K562 (cell line): ENCODE data around the gene SPECC1L. TPM values are rescaled to one million over a fixed set of nuclear protein-coding genes. Genes with fewer than 3 reads are reported as not detected.

Source experiments
- ATAC-seq: fragments of 200-7000 bp; cut with Tn5 transposase; 3 replicates; pipeline ENCODE4 v1.9.1; 2020; ENCODE audit warnings: moderate library complexity
- BruUV-seq: library from RNA; stranded (reverse); fragments of 400-500 nt; replicated peaks from 2 replicates; lab custom pipeline; 2021; lab: Mats Ljungman, UMichigan
- CTCF ChIA-PET: fragments of 300-600 bp; formaldehyde crosslinking; extraction: SDS; loops from one replicate; lab custom pipeline; 2021; ENCODE audit warnings: low intra/inter-chr PET ratio; lab: Yijun Ruan, JAX
- POLR2A ChIA-PET: fragments of 300-600, 350-650 bp; sonication (Branson Sonifier 250); formaldehyde crosslinking; extraction: SDS; loops from one replicate; lab custom pipeline; 2021; ENCODE audit warnings: antibody characterized with exemption, inconsistent platforms; lab: Yijun Ruan, JAX
- DNase-seq, 4 experiments: peaks; one replicate each; pipeline versions ENCODE4 v3.0.0 to v3.0.0-alpha.2; 2011 to 2018; ENCODE audit warnings: low spot score in 3 of 4, mixed read lengths in 3 of 4; ENCODE audit errors: extremely low read depth in 1 of 4
- FAIRE-seq: peaks from 2 replicates; lab custom pipeline; 2011; peaks lifted over from hg19 to GRCh38; lab: Jason Lieb, UNC
- H2AFZ ChIP-seq: 2 replicates; pipeline ENCODE4 v1.6.0; 2011; ENCODE audit warnings: low read depth, low read length, control low read depth, inconsistent platforms
- H3K27ac ChIP-seq: fragments of 200-600 bp; 3 replicates; pipeline ENCODE4 v1.8.0; 2011; ENCODE audit warnings: low read depth, mild to moderate bottlenecking, control low read depth, inconsistent platforms, low read length, moderate library complexity, mixed read lengths; ENCODE audit errors: extremely low read depth
- H3K27me3 ChIP-seq, 2 experiments: fragments of 300-600 bp in 1 of 2; 2 replicates in 1 of 2; 3 replicates in 1 of 2; pipeline versions ENCODE4 v1.6.0 to v1.8.0; 2011; ENCODE audit warnings: inconsistent platforms in 2 of 2, low read length in 2 of 2, mild to moderate bottlenecking in 1 of 2, mixed read lengths in 1 of 2, moderate library complexity in 1 of 2; ENCODE audit not compliant: control insufficient read depth in 2 of 2, insufficient read depth in 2 of 2
- H3K36me3 ChIP-seq: fragments of 300-600 bp; 3 replicates; pipeline ENCODE4 v1.8.0; 2011; ENCODE audit warnings: mild to moderate bottlenecking, low read length, inconsistent platforms; ENCODE audit not compliant: control insufficient read depth, insufficient read depth
- H3K4me1 ChIP-seq, 2 experiments: fragments of 200-600 bp in 1 of 2; replicated peaks in 1 of 2; 2 replicates in 1 of 2; 3 replicates in 1 of 2; pipeline versions ENCODE4 v1.5.1 to v1.8.0; 2011; ENCODE audit warnings: inconsistent platforms in 2 of 2, low read length in 2 of 2, mild to moderate bottlenecking in 1 of 2, mixed read lengths in 1 of 2, moderate library complexity in 1 of 2; ENCODE audit not compliant: control insufficient read depth in 2 of 2, insufficient read depth in 2 of 2
- H3K4me2 ChIP-seq: 2 replicates; pipeline ENCODE4 v1.6.1; 2011; ENCODE audit warnings: low read length, control low read depth, inconsistent platforms, mixed read lengths; ENCODE audit not compliant: insufficient read depth
- H3K4me3 ChIP-seq: fragments of 200-600 bp; sonication (generic), shearing (Covaris generic); 2 replicates; pipeline ENCODE4 v1.5.1; 2016; ENCODE audit warnings: control low read depth, inconsistent platforms
- H3K79me2 ChIP-seq: fragments of 200-600 bp; 3 replicates; pipeline ENCODE4 v1.8.0; 2011; ENCODE audit warnings: low read length, inconsistent platforms; ENCODE audit not compliant: control insufficient read depth, insufficient read depth
- H3K9ac ChIP-seq, 2 experiments: 2 replicates each; pipeline versions ENCODE4 v1.6.0 to v1.6.1; 2011; ENCODE audit warnings: low read depth in 2 of 2, low read length in 2 of 2, control low read depth in 1 of 2, inconsistent platforms in 1 of 2, mild to moderate bottlenecking in 1 of 2, mixed read lengths in 1 of 2; ENCODE audit not compliant: insufficient read depth in 1 of 2
- H3K9me1 ChIP-seq: one replicate; pipeline ENCODE4 v1.6.0; 2011; ENCODE audit warnings: inconsistent platforms, mild to moderate bottlenecking, low read length, moderate library complexity; ENCODE audit not compliant: control insufficient read depth, insufficient read depth
- H3K9me3 ChIP-seq: replicated peaks from 2 replicates; pipeline ENCODE4 v1.5.1; 2011; ENCODE audit warnings: low read depth, low read length, inconsistent platforms; ENCODE audit not compliant: control insufficient read depth, insufficient read depth
- H4K20me1 ChIP-seq: replicated peaks from 2 replicates; pipeline ENCODE4 v1.6.1; 2011; ENCODE audit warnings: low read length, inconsistent platforms, mixed read lengths; ENCODE audit not compliant: control insufficient read depth, insufficient read depth
- BCOR ChIP-seq: fragments of 450-650 bp; IDR thresholded peaks from 2 replicates; pipeline ENCODE4 v1.6.1; 2016
- BRCA1 ChIP-seq, 2 experiments: fragments of 450-650 bp in 1 of 2; sonication (generic) in 1 of 2; formaldehyde crosslinking in 1 of 2; IDR thresholded peaks; 2 replicates each; pipeline versions ENCODE4 v1.5.0 to v1.6.1; 2017 to 2020; ENCODE audit warnings: mild to moderate bottlenecking in 1 of 2, missing genetic modification reagents in 1 of 2
- BRD4 ChIP-seq: fragments of 200-600 bp; sonication (generic); IDR thresholded peaks from 2 replicates; pipeline ENCODE4 v1.6.1; 2017; ENCODE audit warnings: inconsistent platforms
- CAMTA2 ChIP-seq: fragments of 250-450 bp; sonication (Bioruptor Pico); conservative IDR thresholded peaks from 2 replicates; pipeline ENCODE4 v1.5.1; 2022
- RBM25 ChIP-seq: fragments of 200-400 bp; formaldehyde crosslinking; IDR thresholded peaks from 2 replicates; pipeline ENCODE4 v1.6.1; 2018; ENCODE audit warnings: low read length, low read depth, moderate library complexity; ENCODE audit not compliant: severe bottlenecking
- SAFB2 ChIP-seq: fragments of 200-400 bp; formaldehyde crosslinking; IDR thresholded peaks from 2 replicates; pipeline ENCODE4 v1.6.1; 2018; ENCODE audit warnings: borderline replicate concordance, low read length, low read depth, moderate library complexity; ENCODE audit not compliant: severe bottlenecking
- THAP7 ChIP-seq: fragments of 250-450 bp; sonication (Bioruptor Pico); IDR thresholded peaks from 2 replicates; pipeline ENCODE4 v1.5.0; 2021
- U2AF2 ChIP-seq: fragments of 200-400 bp; formaldehyde crosslinking; optimal IDR thresholded peaks from 2 replicates; pipeline ENCODE3; 2017; ENCODE audit warnings: low read depth, mild to moderate bottlenecking, low read length
- ZNF121 ChIP-seq: sonication (generic); formaldehyde crosslinking; conservative IDR thresholded peaks from 2 replicates; pipeline ENCODE4 v1.8.0; 2022; ENCODE audit warnings: missing genetic modification reagents
- ZNF143 ChIP-seq: sonication (generic); formaldehyde crosslinking; IDR thresholded peaks from 2 replicates; pipeline ENCODE4 v1.9.0; 2022; ENCODE audit warnings: mild to moderate bottlenecking, missing genetic modification reagents
- ZNF263 ChIP-seq: sonication (generic); formaldehyde crosslinking; IDR thresholded peaks from 2 replicates; pipeline ENCODE4 v1.8.0; 2022; ENCODE audit warnings: mild to moderate bottlenecking, missing genetic modification reagents, borderline replicate concordance
- WGBS: fragments of 100-300 bp; shearing (Covaris generic); methylation state at CpG from one replicate; pipeline ENCODE4 v1.1.6; 2016; ENCODE audit warnings: low coverage, mixed read lengths; ENCODE audit not compliant: insufficient coverage; ENCODE audit errors: missing lambda C conversion rate; 5-methylcytosine and 5-hydroxymethylcytosine counted together
- in situ Hi-C: fragments of 300-500 bp; cut with MboI; formaldehyde crosslinking; loops from 4 replicates; pipeline ENCODE4 v1.15.0; 2018; ENCODE audit warnings: inconsistent platforms, mixed read lengths
- intact Hi-C: fragments of 100-400 bp; cut with micrococcal nuclease; formaldehyde crosslinking; loops from 2 replicates; pipeline ENCODE4 v1.14.2; 2022
- polyA plus RNA-seq, 8 experiments: library from polyadenylated mRNA; depleted of rRNA in 4 of 8; stranded (reverse) in 5 of 8; unstranded in 3 of 8; fragments of >200 nt; fragmentation: Nextera tagmentation in 2 of 8; fragmentation: Illumina TruSeq in 1 of 8; extraction: Ambion mirVana in 2 of 8; extraction: Trizol in 1 of 8; gene quantifications; 2 replicates each; pipeline versions ENCODE4 v1.2.1 to v1.2.3, GENCODE V29; 2011 to 2014; ENCODE audit warnings: inconsistent platforms in 1 of 8, missing spikeins in 1 of 8
- total RNA-seq, 7 experiments: library from RNA; depleted of rRNA in 6 of 7; stranded (reverse); fragments of >200 nt in 6 of 7; fragmentation: Illumina TruSeq in 2 of 7; extraction: Trizol in 2 of 7; gene quantifications; 2 replicates each; pipeline versions ENCODE4 v1.2.1 to v1.2.3, GENCODE V29; 2011 to 2021; ENCODE audit warnings: low replicate concordance in 1 of 7
- TF ChIP-seq, protein P1 (sequence below), 2 experiments: fragments of 250-450 bp in 1 of 2; fragments of 450-650 bp in 1 of 2; sonication (Bioruptor Pico) in 1 of 2; IDR thresholded peaks; 2 replicates each; pipeline versions ENCODE4 v1.6.1 to v1.8.0; 2016 to 2021; ENCODE audit warnings: mild to moderate bottlenecking in 2 of 2, moderate library complexity in 2 of 2, missing compliant biosample characterization in 1 of 2, missing genetic modification characterization in 1 of 2
- TF ChIP-seq, protein P2 (sequence below): fragments of 250-450 bp; sonication (Bioruptor Pico); IDR thresholded peaks from 2 replicates; pipeline ENCODE4 v1.8.0; 2022; ENCODE audit warnings: moderate library complexity, mild to moderate bottlenecking, inconsistent platforms

Gene SPECC1L
- total and polyA plus RNA-seq, 9 of the 15 experiments (the other 6 are each of a cell fraction or from before 2014, with no cell fraction given): 1.4 to 27.9 (median 14.5) TPM

- no peak overlapping the region for H3K4me3 ChIP-seq
- ATAC-seq: no peak
- CTCF ChIA-PET: no interaction called here
- in situ Hi-C loops: no loop called here
- intact Hi-C loops: no loop called here
- TF ChIP-seq RBM25 (peak; percentile 47), ZNF121 (CRISPR knock-in tag) (peak; percentile 68), THAP7 (CRISPR knock-in tag) (no peak)
- TF ChIP-seq, all 486 proteins: peak for 2
- FAIRE-seq (no peak), DNase-seq (no peak)
- H3K79me2 ChIP-seq: no peaks in the 10 kb centered on the region
- POLR2A ChIA-PET: interaction anchor here (0.7 kb wide), 1 partner anchor 17 kb away, joined by 3 read pairs; no protein-coding TSS in a partner anchor
- H4K20me1 ChIP-seq: no peaks in the 10 kb centered on the region
- no peaks in the 10 kb centered on the region for H3K9me1 ChIP-seq
- H3K4me2 ChIP-seq: no peak overlapping the region
- H3K4me1 ChIP-seq: no peaks in the 10 kb centered on the region
- H2AFZ ChIP-seq: no peak overlapping the region
- no peaks in the 10 kb centered on the region for H3K27me3 ChIP-seq
- H3K9me3 ChIP-seq: no peaks in the 10 kb centered on the region
- H3K9ac ChIP-seq: no peak overlapping the region
- H3K27ac ChIP-seq: no peak overlapping the region
- peaks cover 28% of the 10 kb centered on the region; the same call in 1 of the 3 replicates for H3K36me3 ChIP-seq
- 94% methylated on average over 1 of the region's 2 CpGs for WGBS
- no TSS peak for BruUV-seq
Observed at GRCh38 chr22:24376002-24376401, 105.4 kb downstream of the SPECC1L start.

- Histone ChIP-seq H3K4me1 (no peaks in the 10 kb centered on the region), H3K9ac (no peak overlapping the region), H3K36me3 (peaks cover 22% of the 10 kb centered on the region; the same call in 1 of the 3 replicates), H3K27ac (no peak overlapping the region), H3K9me3 (no peaks in the 10 kb centered on the region), H2AFZ (no peak overlapping the region), H3K27me3 (no peaks in the 10 kb centered on the region), H3K4me3 (no peak overlapping the region), H3K79me2 (no peaks in the 10 kb centered on the region), H3K9me1 (no peaks in the 10 kb centered on the region), H3K4me2 (no peak overlapping the region), H4K20me1 (no peaks in the 10 kb centered on the region)
- no peak for FAIRE-seq
- no peak for ATAC-seq
- in situ Hi-C loops: no loop called here
- CTCF ChIA-PET: no interaction called here
- 91% methylated on average over 3 of the region's 3 CpGs for WGBS
- POLR2A ChIA-PET: no interaction called here
- intact Hi-C loops: no loop called here
- TF ChIP-seq SAFB2 (no peak), BRCA1 (IDR thresholded peaks at IDR 0.05) (no peak), BRCA1 (CRISPR knock-in tag; IDR thresholded peaks at IDR 0.05) (no peak), BRD4 (no peak), U2AF2 (no peak), ZNF143 (no peak), ZNF263 (CRISPR knock-in tag) (no peak), CAMTA2 (CRISPR knock-in tag) (no peak), BCOR (no peak)
- TF ChIP-seq, protein P1, sequence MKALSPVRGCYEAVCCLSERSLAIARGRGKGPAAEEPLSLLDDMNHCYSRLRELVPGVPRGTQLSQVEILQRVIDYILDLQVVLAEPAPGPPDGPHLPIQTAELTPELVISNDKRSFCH (CRISPR knock-in tag; IDR thresholded peaks at IDR 0.05): no peak
- TF ChIP-seq, protein P1 (tag; IDR thresholded peaks at IDR 0.05): no peak
- TF ChIP-seq, protein P2, sequence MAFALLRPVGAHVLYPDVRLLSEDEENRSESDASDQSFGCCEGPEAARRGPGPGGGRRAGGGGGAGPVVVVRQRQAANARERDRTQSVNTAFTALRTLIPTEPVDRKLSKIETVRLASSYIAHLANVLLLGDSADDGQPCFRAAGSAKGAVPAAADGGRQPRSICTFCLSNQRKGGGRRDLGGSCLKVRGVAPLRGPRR (CRISPR knock-in tag): no peak
- no peak for DNase-seq
- BruUV-seq: no TSS peak
Observed at GRCh38 chr22:24376586-24376985, 106.0 kb downstream of the SPECC1L start.
